ENCODE data around the gene NR2F1. TPM values are rescaled to one million over a fixed set of nuclear protein-coding genes. Genes with fewer than 3 reads are reported as not detected.
A peak's percentile ranks its signal among the peaks of the same experiment; 100 is the strongest.

The NR2F1 gene
- total and polyA plus RNA-seq, 2 donors (not counting 1 experiment from before 2014, with no cell fraction given): not detected

- peak overlapping the region; percentile 3 for H3K4me3 Mint-ChIP-seq
- no peaks in the 10 kb centered on the region for H3K36me3 ChIP-seq (replicated peaks in 1 of 2; ENCODE audit: control extremely low read depth in 1 of 2, control insufficient read depth in 1 of 2, extremely low read depth in 1 of 2, insufficient read depth in 2 of 2, low read length in 1 of 2)
- H3K27me3 ChIP-seq (replicated peaks in 1 of 4; ENCODE audit: control extremely low read depth in 1 of 4, control insufficient read depth in 3 of 4, insufficient read depth in 4 of 4, low read length in 3 of 4): peaks cover 3 to 97% (median 74%) of the 10 kb centered on the region in 4 experiments
- no peak overlapping the region for H3K27ac Mint-ChIP-seq
- DNase-seq: peak; percentile 31
- H3K4me1 ChIP-seq (ENCODE audit: control insufficient read depth in 2 of 2, insufficient read depth in 2 of 2, low read length in 2 of 2): peaks cover 13 to 45% of the 10 kb centered on the region in 2 donors
- intact Hi-C loops (cut with micrococcal nuclease): loop anchor here (1.0 kb wide), 1 partner anchor 11 kb away; no protein-coding TSS in a partner anchor
- H3K27ac ChIP-seq (ENCODE audit: low read length in 2 of 2): no peak overlapping the region
- no peaks in the 10 kb centered on the region for H3K79me2 ChIP-seq (ENCODE audit: control insufficient read depth, insufficient read depth, low read length)
- H3K4me3 ChIP-seq (ENCODE audit: control extremely low read depth in 1 of 5, extremely low read depth in 1 of 5, insufficient read depth in 1 of 5, low read depth in 2 of 5, low read length in 4 of 5): no peak overlapping the region
- ChIA-PET POLR2A (no interaction called here), CTCF (interaction anchor here (0.6 to 1.1 kb wide), 3 partner anchors 17 to 206 kb away, joined by 3 read pairs; no protein-coding TSS in a partner anchor)
- WGBS (ENCODE audit: insufficient coverage): 10% methylated on average over 14 of the region's 29 CpGs
- ATAC-seq (ENCODE audit: low read depth): no peak
- H3K9me3 ChIP-seq (ENCODE audit: control extremely low read depth in 1 of 3, control insufficient read depth in 2 of 3, insufficient read depth in 1 of 3, low read length in 2 of 3): peaks cover 0 to 44% (median 19%) of the 10 kb centered on the region in 3 donors
- H4K20me1 ChIP-seq (ENCODE audit: control insufficient read depth, insufficient read depth, low read length, poor library complexity, severe bottlenecking): no peaks in the 10 kb centered on the region
- H3K9ac ChIP-seq (ENCODE audit: low read length): no peak overlapping the region
- no peaks in the 10 kb centered on the region for H3K9me3 Mint-ChIP-seq (ENCODE audit: insufficient read depth)
- no peak for TF ChIP-seq EZH2 (IDR thresholded peaks at IDR 0.05; ENCODE audit: borderline replicate concordance, insufficient read depth, low read depth, low read length, poor library complexity, severe bottlenecking)
- no peak for TF ChIP-seq CTCF (IDR thresholded peaks at IDR 0.05)
- H3K4me2 ChIP-seq (replicated peaks; ENCODE audit: low read depth, low read length, poor library complexity, severe bottlenecking): no peak overlapping the region
- H2AFZ ChIP-seq (ENCODE audit: insufficient read depth, low read depth, low read length, poor library complexity, severe bottlenecking): no peak overlapping the region
- H3K4me1 Mint-ChIP-seq: peaks cover 5% of the 10 kb centered on the region
- H3K27me3 Mint-ChIP-seq: peaks cover 60% of the 10 kb centered on the region
Observed at GRCh38 chr5:93595420-93596147, 12.6 kb downstream of the NR2F1 start.

GRCh38 chr5:93596310-93596675 lies 13.3 kb downstream of the NR2F1 start:
- Mint-ChIP-seq H3K27me3 (peaks cover 54% of the 10 kb centered on the region), H3K9me3 (ENCODE audit: insufficient read depth) (no peaks in the 10 kb centered on the region), H3K27ac (no peak overlapping the region), H3K4me3 (peak overlapping the region; percentile 3), H3K4me1 (peaks cover 5% of the 10 kb centered on the region)
- TF ChIP-seq CTCF (IDR thresholded peaks at IDR 0.05): no peak
- no peak for TF ChIP-seq EZH2 (IDR thresholded peaks at IDR 0.05; ENCODE audit: borderline replicate concordance, insufficient read depth, low read depth, low read length, poor library complexity, severe bottlenecking)
- intact Hi-C loops (cut with micrococcal nuclease): no loop called here
- Histone ChIP-seq H3K9ac (ENCODE audit: low read length) (no peak overlapping the region), H3K79me2 (ENCODE audit: control insufficient read depth, insufficient read depth, low read length) (no peaks in the 10 kb centered on the region), H3K36me3 (replicated peaks in 1 of 2; ENCODE audit: control extremely low read depth in 1 of 2, control insufficient read depth in 1 of 2, extremely low read depth in 1 of 2, insufficient read depth in 2 of 2, low read length in 1 of 2) (no peaks in the 10 kb centered on the region), H3K4me1 (ENCODE audit: control insufficient read depth in 2 of 2, insufficient read depth in 2 of 2, low read length in 2 of 2) (peaks cover 13 to 49% of the 10 kb centered on the region in 2 donors), H3K4me3 (ENCODE audit: control extremely low read depth in 1 of 5, extremely low read depth in 1 of 5, insufficient read depth in 1 of 5, low read depth in 2 of 5, low read length in 4 of 5) (no peak overlapping the region), H3K27ac (ENCODE audit: low read length in 2 of 2) (no peak overlapping the region), H4K20me1 (ENCODE audit: control insufficient read depth, insufficient read depth, low read length, poor library complexity, severe bottlenecking) (no peaks in the 10 kb centered on the region), H2AFZ (ENCODE audit: insufficient read depth, low read depth, low read length, poor library complexity, severe bottlenecking) (no peak overlapping the region), H3K27me3 (replicated peaks in 1 of 4; ENCODE audit: control extremely low read depth in 1 of 4, control insufficient read depth in 3 of 4, insufficient read depth in 4 of 4, low read length in 3 of 4) (peaks cover 3 to 97% (median 76%) of the 10 kb centered on the region in 4 experiments), H3K9me3 (ENCODE audit: control extremely low read depth in 1 of 3, control insufficient read depth in 2 of 3, insufficient read depth in 1 of 3, low read length in 2 of 3) (peaks cover 0 to 44% (median 19%) of the 10 kb centered on the region in 3 donors), H3K4me2 (replicated peaks; ENCODE audit: low read depth, low read length, poor library complexity, severe bottlenecking) (no peak overlapping the region)
- CTCF ChIA-PET: no interaction called here
- WGBS (ENCODE audit: insufficient coverage): 13% methylated on average over 12 of the region's 14 CpGs
- POLR2A ChIA-PET: no interaction called here
- ATAC-seq (ENCODE audit: low read depth) (no peak), DNase-seq (no peak)
